Heart left ventricle (tissue), 16 donors: ENCODE results near the gene BRINP1. TPM values are rescaled to one million over a fixed set of nuclear protein-coding genes. Genes with fewer than 3 reads are reported as not detected.

Experiments
- ATAC-seq, 4 donors: fragments of 200-7000 bp; cut with Tn5 transposase; one replicate each; pipeline ENCODE4 v1.9.1; 2020 to 2022; ENCODE audit warnings: moderate library complexity in 4 of 4, mild to moderate bottlenecking in 3 of 4, moderate number of reproducible peaks in 1 of 4
- DNase-seq, 5 donors: peaks; one replicate each; pipeline ENCODE4 v3.0.0-alpha.2; 2020
- H3K27ac ChIP-seq, 12 donors: fragments of 200-600 bp; sonication (generic) in 4 of 12; one replicate each; pipeline versions ENCODE4 v1.5.0 to v1.8.0; 2016 to 2022; ENCODE audit warnings: mild to moderate bottlenecking in 2 of 12
- H3K27me3 ChIP-seq, 9 donors: fragments of 200-600 bp; sonication (generic) in 2 of 9; one replicate each; pipeline versions ENCODE4 v1.5.1 to v1.8.0; 2016 to 2022; ENCODE audit warnings: mild to moderate bottlenecking in 3 of 9
- H3K36me3 ChIP-seq, 9 donors: fragments of 200-600 bp; sonication (generic) in 2 of 9; one replicate each; pipeline versions ENCODE4 v1.5.0 to v1.8.0; 2018 to 2022; ENCODE audit warnings: mild to moderate bottlenecking in 2 of 9
- H3K4me1 ChIP-seq, 12 donors: fragments of 200-600 bp; sonication (generic) in 4 of 12; one replicate each; pipeline versions ENCODE4 v1.5.0 to v1.8.0; 2016 to 2022; ENCODE audit warnings: mild to moderate bottlenecking in 3 of 12
- H3K4me3 ChIP-seq, 12 donors: fragments of 200-600 bp; sonication (generic) in 4 of 12; one replicate each; pipeline versions ENCODE4 v1.5.0 to v1.8.0; 2017 to 2022; ENCODE audit warnings: mild to moderate bottlenecking in 9 of 12, moderate library complexity in 4 of 12
- H3K9me3 ChIP-seq, 12 donors: fragments of 200-600 bp; sonication (generic) in 4 of 12; one replicate each; pipeline versions ENCODE4 v1.5.0 to v1.8.0; 2016 to 2022; ENCODE audit warnings: mild to moderate bottlenecking in 1 of 12
- POLR2A ChIP-seq, 2 donors: fragments of 450-650 bp; IDR thresholded peaks; one replicate each; pipeline ENCODE4 v1.6.1; 2017; ENCODE audit warnings: antibody characterized with exemption in 2 of 2, mild to moderate bottlenecking in 2 of 2, moderate library complexity in 2 of 2
- WGBS, 4 donors: extraction: QIAGEN DNeasy Blood & Tissue Kit in 2 of 4; methylation state at CpG; one replicate each; pipeline versions ENCODE4 v1.1.5 to v1.1.7; 2013 to 2018; 5-methylcytosine and 5-hydroxymethylcytosine counted together
- intact Hi-C, 10 donors: fragments of 100-400 bp; cut with DNase I; formaldehyde crosslinking; loops; one replicate each; pipeline versions ENCODE4 v1.11.1 to v1.14.2; 2022
- polyA plus RNA-seq, 2 donors: library from polyadenylated mRNA; stranded (reverse); fragments of 200-250 nt; gene quantifications; one replicate each; pipeline ENCODE4 v1.2.3, GENCODE V29; 2013
- total RNA-seq, 9 donors: library from RNA; depleted of rRNA in 2 of 9; stranded (reverse); fragments of >200 nt in 2 of 9; fragmentation: NEBNext Ultra II Directional in 3 of 9; extraction: Animal tissue kit (Norgen Biotek cat#: 25700) in 3 of 9; gene quantifications; one replicate each; pipeline versions ENCODE4 v1.1.0 to v1.2.4, GENCODE V29; 2016 to 2023
- TF ChIP-seq, protein P1 (sequence below), 12 donors: fragments of 200-600 bp; sonication (generic) in 4 of 12; IDR thresholded peaks; one replicate each; pipeline versions ENCODE4 v1.5.0 to v1.8.0; 2018 to 2022; ENCODE audit warnings: antibody characterized with exemption in 12 of 12, mild to moderate bottlenecking in 5 of 12
- donor health status: ischemic (EF 13 %, LVEDD 7.1; RV severe dilation, severe dysfunction).
- donor health status: healthy with polysubstance abuse.
- donor health status: DM: no; HTN: yes; CAD: no.
- donor health status: DM: no; HTN: no; CAD: no.
- donor health status: ischemic (EF 25% LVEDD 6.9; RV normal size, moderate dysfunction).
- donor health status: ischemic (EF 25% LVEDD 5.7; RV mildly dilated, moderate dysfunction).
- donor health status: healthy.
- donor health status: DM: yes; HTN: yes; CAD: no.
- donor health status: ischemic (EF 35%, LVEDD 5.7; RV mildly dilated, moderate dysfunction).
- donor health status: nonischemic (EF 11% LVEDD 7.7; RV severe dilation, severe dysfunction).
- donor health status: DM: yes; HTN: yes; CAD: no.
- donor health status: PGD.
- donor health status: ischemic (EF 29% LVEDD 5.4; RV normal size, mild dysfunction).
- donor health status: nonischemic (EF 23%, LVEDD 6.1; RV moderate dilation, normal function).

Gene BRINP1
- total and polyA plus RNA-seq, 11 donors, result 0.04 to 7.1 (median 0.40) TPM; not detected in 1

DNA sequence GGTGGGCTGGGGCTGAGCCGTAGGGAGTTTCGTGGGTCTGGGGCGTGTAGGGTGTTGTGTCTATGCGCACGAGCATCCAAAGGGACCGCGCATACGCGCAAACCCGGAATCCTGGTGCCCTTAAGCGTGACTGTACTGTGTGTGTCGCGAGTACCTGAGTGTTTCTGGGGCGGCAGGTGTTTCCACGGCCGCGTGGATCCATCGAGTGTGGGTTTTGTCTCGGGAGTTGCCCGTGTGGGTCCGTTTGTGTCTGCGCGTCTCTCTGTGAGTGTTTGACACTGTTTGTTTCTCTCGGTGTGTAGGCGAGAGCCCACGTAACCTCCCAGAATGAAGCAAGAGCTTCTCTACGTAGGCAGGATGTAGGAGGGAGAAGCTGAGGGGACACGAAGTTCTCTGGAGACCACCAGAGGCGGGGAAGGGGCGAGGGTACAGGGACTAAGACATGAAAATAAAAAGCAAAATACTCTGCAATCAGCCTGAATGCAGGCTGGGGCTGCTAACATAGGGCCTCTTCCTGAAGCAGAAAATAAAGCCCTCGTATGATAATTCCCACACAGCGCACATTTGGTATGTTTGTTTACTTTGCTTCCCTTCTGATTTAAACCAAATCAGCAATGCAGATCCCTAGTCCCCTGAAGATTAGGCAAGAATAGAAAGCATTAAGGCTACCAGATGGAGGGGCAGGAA is 588 bp upstream of the BRINP1 start:
- no peaks in the 10 kb centered on the region for H3K9me3 ChIP-seq
- TF ChIP-seq, protein P1, sequence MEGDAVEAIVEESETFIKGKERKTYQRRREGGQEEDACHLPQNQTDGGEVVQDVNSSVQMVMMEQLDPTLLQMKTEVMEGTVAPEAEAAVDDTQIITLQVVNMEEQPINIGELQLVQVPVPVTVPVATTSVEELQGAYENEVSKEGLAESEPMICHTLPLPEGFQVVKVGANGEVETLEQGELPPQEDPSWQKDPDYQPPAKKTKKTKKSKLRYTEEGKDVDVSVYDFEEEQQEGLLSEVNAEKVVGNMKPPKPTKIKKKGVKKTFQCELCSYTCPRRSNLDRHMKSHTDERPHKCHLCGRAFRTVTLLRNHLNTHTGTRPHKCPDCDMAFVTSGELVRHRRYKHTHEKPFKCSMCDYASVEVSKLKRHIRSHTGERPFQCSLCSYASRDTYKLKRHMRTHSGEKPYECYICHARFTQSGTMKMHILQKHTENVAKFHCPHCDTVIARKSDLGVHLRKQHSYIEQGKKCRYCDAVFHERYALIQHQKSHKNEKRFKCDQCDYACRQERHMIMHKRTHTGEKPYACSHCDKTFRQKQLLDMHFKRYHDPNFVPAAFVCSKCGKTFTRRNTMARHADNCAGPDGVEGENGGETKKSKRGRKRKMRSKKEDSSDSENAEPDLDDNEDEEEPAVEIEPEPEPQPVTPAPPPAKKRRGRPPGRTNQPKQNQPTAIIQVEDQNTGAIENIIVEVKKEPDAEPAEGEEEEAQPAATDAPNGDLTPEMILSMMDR (IDR thresholded peaks at IDR 0.05), result no peak
- TF ChIP-seq POLR2A (IDR thresholded peaks at IDR 0.05), result no peak
- no peaks in the 10 kb centered on the region for H3K36me3 ChIP-seq
- no peak overlapping the region for H3K27ac ChIP-seq
- peaks cover 0 to 37% (median 29%) of the 10 kb centered on the region in 9 donors for H3K27me3 ChIP-seq
- H3K4me1 ChIP-seq, result peaks cover 0 to 13% (median 0%) of the 10 kb centered on the region in 12 donors
- intact Hi-C loops, result loop anchor here (5.0 to 10.0 kb wide), 12 partner anchors 55 to 1725 kb away; no protein-coding TSS in a partner anchor
- H3K4me3 ChIP-seq, result peak overlapping the region in 11 of 12 donors; percentile 12 to 60 (median 44)
- DNase-seq, result no peak
- ATAC-seq, result peak in 2 of 4 donors; percentile 7 to 18
- 2 to 5% (median 4%) methylated on average over 23 to 32 of the region's 32 CpGs for WGBS, 4 donors

DNA sequence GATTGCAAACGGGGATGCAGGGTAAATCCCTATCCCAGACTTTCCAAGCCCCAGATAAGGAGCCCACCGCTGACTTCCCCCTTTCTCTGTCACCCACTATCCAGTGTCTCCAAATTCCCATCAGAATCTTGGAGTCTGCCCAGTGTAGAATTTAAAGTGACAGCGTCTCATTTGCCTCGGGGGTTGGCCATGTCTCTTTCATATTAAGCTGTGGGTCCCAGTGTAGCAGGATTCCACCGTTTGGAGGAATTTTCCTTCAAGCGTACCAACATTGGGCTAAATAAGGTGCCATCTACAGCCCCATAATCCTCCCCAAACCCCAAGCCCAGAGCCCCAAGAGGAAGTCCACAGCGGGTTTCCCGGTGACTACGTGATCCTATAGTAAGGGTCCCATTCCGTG is 1.1 kb downstream of the BRINP1 start:
- ATAC-seq (no peak), DNase-seq (no peak)
- Histone ChIP-seq H3K4me3 (peak overlapping the region in 7 of 12 donors; percentile 44 to 60 (median 54)), H3K4me1 (peaks cover 0 to 13% (median 0%) of the 10 kb centered on the region in 12 donors), H3K36me3 (no peaks in the 10 kb centered on the region), H3K27ac (no peak overlapping the region), H3K27me3 (peaks cover 0 to 37% (median 29%) of the 10 kb centered on the region in 9 donors), H3K9me3 (no peaks in the 10 kb centered on the region)
- no peak for TF ChIP-seq POLR2A (IDR thresholded peaks at IDR 0.05)
- TF ChIP-seq, protein P1 (IDR thresholded peaks at IDR 0.05), result no peak
- 1 to 3% (median 2%) methylated on average over 10 of the region's 10 CpGs for WGBS, 4 donors
- intact Hi-C loops, result loop anchor here (5.0 to 10.0 kb wide), 9 partner anchors 83 to 1723 kb away; no protein-coding TSS in a partner anchor

DNA sequence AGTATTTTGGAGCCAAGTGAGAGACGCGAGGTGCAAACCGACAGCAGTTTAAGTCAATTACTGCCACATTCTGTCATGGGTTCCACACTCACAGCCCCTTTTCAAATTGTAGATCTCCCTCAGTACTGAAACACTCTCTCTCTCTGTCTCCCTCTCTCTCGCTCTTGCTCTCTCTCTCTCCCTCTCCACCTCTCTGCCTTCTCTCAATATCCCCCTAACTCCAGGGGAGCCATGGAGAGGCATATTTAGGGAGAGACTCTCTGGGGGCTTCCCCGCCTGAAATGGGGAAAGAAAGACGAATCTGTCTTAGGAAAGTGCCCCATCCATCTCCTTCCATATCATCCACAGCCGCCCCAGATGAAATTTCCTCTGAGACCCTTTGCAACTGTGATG is 1.6 kb downstream of the BRINP1 start:
- intact Hi-C loops, result loop anchor here (5.0 to 10.0 kb wide), 9 partner anchors 83 to 1723 kb away; no protein-coding TSS in a partner anchor
- WGBS, 4 donors, result 21 to 28% (median 24%) methylated on average over 7 of the region's 7 CpGs

More for the DNA sequence above, 1.6 kb downstream of the BRINP1 start:
- H3K27ac ChIP-seq, result no peak overlapping the region
- H3K4me3 ChIP-seq, result peak overlapping the region in 3 of 12 donors; percentile 54 to 60 (median 59)
- no peaks in the 10 kb centered on the region for H3K36me3 ChIP-seq
- H3K9me3 ChIP-seq, result no peaks in the 10 kb centered on the region
- DNase-seq (no peak), ATAC-seq (no peak)
- peaks cover 0 to 37% (median 29%) of the 10 kb centered on the region in 9 donors for H3K27me3 ChIP-seq
- TF ChIP-seq, protein P1 (IDR thresholded peaks at IDR 0.05), result no peak
- TF ChIP-seq POLR2A (IDR thresholded peaks at IDR 0.05), result no peak
- H3K4me1 ChIP-seq, result peaks cover 0 to 13% (median 0%) of the 10 kb centered on the region in 12 donors
